ENCODE results near the gene ADGRF1. TPM values are rescaled to one million over a fixed set of nuclear protein-coding genes. Genes with fewer than 3 reads are reported as not detected.

The ADGRF1 gene
- total RNA-seq, 2 experiments from 2014 or later = not detected

DNA sequence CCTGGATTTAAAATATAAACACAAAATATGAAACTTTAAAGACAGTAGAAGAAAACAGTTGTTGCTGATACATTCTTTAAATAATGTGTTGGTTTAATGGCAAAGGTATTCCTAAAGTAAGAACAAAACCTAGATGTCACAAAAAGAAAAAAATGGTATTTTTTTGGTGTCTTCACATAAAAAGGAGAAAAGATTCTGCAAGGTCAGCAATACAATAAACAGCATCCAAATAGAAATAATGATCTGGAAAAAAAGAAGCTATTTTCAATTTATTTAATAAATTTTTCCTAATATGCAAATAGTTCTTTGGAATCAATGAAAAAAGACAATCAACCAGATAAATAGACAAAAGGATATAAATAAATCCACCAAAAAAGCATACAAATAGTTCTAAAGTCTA lies 6.5 kb upstream of the ADGRF1 start:
- Mint-ChIP-seq H3K27me3 (peaks cover 17% of the 10 kb centered on the region), H3K4me3 (no peak overlapping the region), H3K36me3 (ENCODE audit: low read depth) (no peaks in the 10 kb centered on the region), H3K4me1 (ENCODE audit: low read depth) (no peaks in the 10 kb centered on the region), H3K27ac (no peak overlapping the region), H3K9me3 (peaks cover 2% of the 10 kb centered on the region)
- Histone ChIP-seq H3K27ac (ENCODE audit: low read depth in 1 of 2, low read length in 2 of 2) (no peak overlapping the region), H3K4me1 (ENCODE audit: insufficient read depth, low read length) (no peaks in the 10 kb centered on the region), H3K36me3 (ENCODE audit: insufficient read depth, low read length) (no peaks in the 10 kb centered on the region), H3K4me3 (ENCODE audit: low read length) (no peak overlapping the region), H3K27me3 (ENCODE audit: control insufficient read depth in 1 of 2, insufficient read depth in 2 of 2, low read length in 2 of 2) (no peaks in the 10 kb centered on the region), H3K9me3 (ENCODE audit: control insufficient read depth in 1 of 2, insufficient read depth in 1 of 2, low read length in 2 of 2) (peaks cover 0 to 4% of the 10 kb centered on the region in 2 experiments)
- ChIA-PET CTCF (no interaction called here), POLR2A (no interaction called here)
- TF ChIP-seq, protein P1, sequence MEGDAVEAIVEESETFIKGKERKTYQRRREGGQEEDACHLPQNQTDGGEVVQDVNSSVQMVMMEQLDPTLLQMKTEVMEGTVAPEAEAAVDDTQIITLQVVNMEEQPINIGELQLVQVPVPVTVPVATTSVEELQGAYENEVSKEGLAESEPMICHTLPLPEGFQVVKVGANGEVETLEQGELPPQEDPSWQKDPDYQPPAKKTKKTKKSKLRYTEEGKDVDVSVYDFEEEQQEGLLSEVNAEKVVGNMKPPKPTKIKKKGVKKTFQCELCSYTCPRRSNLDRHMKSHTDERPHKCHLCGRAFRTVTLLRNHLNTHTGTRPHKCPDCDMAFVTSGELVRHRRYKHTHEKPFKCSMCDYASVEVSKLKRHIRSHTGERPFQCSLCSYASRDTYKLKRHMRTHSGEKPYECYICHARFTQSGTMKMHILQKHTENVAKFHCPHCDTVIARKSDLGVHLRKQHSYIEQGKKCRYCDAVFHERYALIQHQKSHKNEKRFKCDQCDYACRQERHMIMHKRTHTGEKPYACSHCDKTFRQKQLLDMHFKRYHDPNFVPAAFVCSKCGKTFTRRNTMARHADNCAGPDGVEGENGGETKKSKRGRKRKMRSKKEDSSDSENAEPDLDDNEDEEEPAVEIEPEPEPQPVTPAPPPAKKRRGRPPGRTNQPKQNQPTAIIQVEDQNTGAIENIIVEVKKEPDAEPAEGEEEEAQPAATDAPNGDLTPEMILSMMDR (IDR thresholded peaks at IDR 0.05) = no peak
- DNase-seq (no peak), ATAC-seq (ENCODE audit: poor library complexity) (no peak)
- intact Hi-C loops (cut with DNase I, micrococcal nuclease) = no loop called here

DNA sequence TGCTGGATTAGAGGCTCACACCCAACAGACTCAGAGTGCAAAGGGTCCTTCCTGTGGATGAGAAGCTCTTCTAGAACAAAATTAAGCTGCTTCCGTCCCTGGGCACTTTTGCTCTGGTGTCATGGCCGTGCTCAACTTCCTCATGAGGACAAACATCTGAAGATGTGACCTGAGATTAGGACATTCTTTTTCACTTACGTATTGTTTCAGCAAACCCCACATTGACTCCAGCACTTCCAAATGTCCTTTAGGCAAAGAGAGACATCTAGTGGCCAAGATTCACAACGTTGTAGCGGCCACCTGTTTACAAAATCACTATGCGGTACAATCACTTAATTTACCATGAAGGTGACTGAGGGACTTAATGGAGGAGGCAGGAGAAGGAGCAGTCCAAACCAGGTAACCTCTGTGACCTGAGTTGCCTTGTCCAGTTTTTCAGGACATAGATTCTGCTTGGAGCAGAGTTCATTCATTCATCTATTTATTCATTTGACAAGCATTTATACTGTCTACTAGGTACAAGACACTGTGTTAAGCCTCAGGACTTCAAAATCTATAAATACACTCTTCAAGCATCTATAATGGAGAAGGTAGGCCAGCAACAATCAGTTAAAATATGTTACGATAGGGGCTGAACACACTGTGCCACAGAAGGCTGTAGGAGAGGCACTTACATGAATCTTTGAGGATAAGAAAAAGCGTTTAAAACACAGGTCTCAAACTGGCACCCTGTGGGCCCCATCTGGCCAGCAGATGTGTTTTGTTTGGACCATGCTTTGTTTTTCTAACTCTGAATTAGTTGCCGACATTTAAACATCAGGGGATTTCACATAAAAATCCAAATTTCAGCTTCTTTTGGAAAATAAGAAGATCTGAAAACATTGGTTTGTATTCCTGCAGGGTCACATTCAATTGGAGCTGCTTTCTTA lies 5.6 kb upstream of the ADGRF1 start:
- no peaks in the 10 kb centered on the region for H3K36me3 ChIP-seq (ENCODE audit: insufficient read depth, low read length)
- peak in 5 of 14 experiments; percentile 6 to 45 (median 28) for DNase-seq
- Mint-ChIP-seq H3K36me3 (ENCODE audit: low read depth) (no peaks in the 10 kb centered on the region), H3K4me3 (no peak overlapping the region), H3K9me3 (no peaks in the 10 kb centered on the region), H3K27ac (no peak overlapping the region), H3K27me3 (peaks cover 14% of the 10 kb centered on the region), H3K4me1 (ENCODE audit: low read depth) (no peaks in the 10 kb centered on the region)
- ChIA-PET CTCF (no interaction called here), POLR2A (no interaction called here)
- H3K27me3 ChIP-seq (ENCODE audit: control insufficient read depth in 1 of 2, insufficient read depth in 2 of 2, low read length in 2 of 2) = no peaks in the 10 kb centered on the region
- intact Hi-C loops (cut with DNase I, micrococcal nuclease) = loop anchor here in 1 of 2 experiments (2.0 kb wide), 1 partner anchor 957 kb away; no protein-coding TSS in a partner anchor
- peaks cover 0 to 4% of the 10 kb centered on the region in 2 experiments for H3K9me3 ChIP-seq (ENCODE audit: control insufficient read depth in 1 of 2, insufficient read depth in 1 of 2, low read length in 2 of 2)
- no peaks in the 10 kb centered on the region for H3K4me1 ChIP-seq (ENCODE audit: insufficient read depth, low read length)
- TF ChIP-seq, protein P1 (IDR thresholded peaks at IDR 0.05) = peak; percentile 61
- H3K4me3 ChIP-seq (ENCODE audit: low read length) = no peak overlapping the region
- ATAC-seq (ENCODE audit: poor library complexity) = no peak
- H3K27ac ChIP-seq (ENCODE audit: low read depth in 1 of 2, low read length in 2 of 2) = no peak overlapping the region

DNA sequence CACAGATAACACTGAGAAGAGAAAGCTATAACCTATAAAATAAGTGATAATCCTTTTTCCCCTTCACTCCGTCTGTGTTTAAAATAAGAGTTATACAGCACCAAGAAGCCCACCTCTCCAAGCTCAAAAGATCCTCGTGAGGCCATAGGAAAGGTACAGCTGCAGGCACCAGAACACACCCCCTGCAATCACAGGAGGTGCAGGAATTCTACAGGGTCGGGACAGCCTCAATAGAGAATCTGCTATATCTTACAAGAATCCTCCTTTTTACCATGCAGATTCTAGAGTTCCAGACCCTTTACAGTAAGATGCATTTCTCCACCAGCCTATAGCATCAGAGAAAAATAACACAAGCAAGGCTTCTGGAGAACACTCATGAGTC lies 5.0 kb upstream of the ADGRF1 start:
- Mint-ChIP-seq H3K27me3 (peaks cover 14% of the 10 kb centered on the region), H3K4me3 (no peak overlapping the region), H3K36me3 (ENCODE audit: low read depth) (no peaks in the 10 kb centered on the region), H3K9me3 (no peaks in the 10 kb centered on the region), H3K27ac (no peak overlapping the region), H3K4me1 (ENCODE audit: low read depth) (no peaks in the 10 kb centered on the region)
- ATAC-seq (ENCODE audit: poor library complexity) (no peak), DNase-seq (no peak)
- Histone ChIP-seq H3K9me3 (ENCODE audit: control insufficient read depth in 1 of 2, insufficient read depth in 1 of 2, low read length in 2 of 2) (peaks cover 0 to 4% of the 10 kb centered on the region in 2 experiments), H3K4me3 (ENCODE audit: low read length) (no peak overlapping the region), H3K4me1 (ENCODE audit: insufficient read depth, low read length) (no peaks in the 10 kb centered on the region), H3K36me3 (ENCODE audit: insufficient read depth, low read length) (no peaks in the 10 kb centered on the region), H3K27ac (ENCODE audit: low read depth in 1 of 2, low read length in 2 of 2) (no peak overlapping the region), H3K27me3 (ENCODE audit: control insufficient read depth in 1 of 2, insufficient read depth in 2 of 2, low read length in 2 of 2) (no peaks in the 10 kb centered on the region)
- ChIA-PET POLR2A (no interaction called here), CTCF (no interaction called here)
- TF ChIP-seq, protein P1 (IDR thresholded peaks at IDR 0.05) = no peak
- intact Hi-C loops (cut with DNase I, micrococcal nuclease) = loop anchor here in 1 of 2 experiments (2.0 kb wide), 1 partner anchor 956 kb away; no protein-coding TSS in a partner anchor

All from CD4-positive, alpha-beta T cell (primary cell).